ENCODE data around the gene KRTAP5-11. TPM values are rescaled to one million over a fixed set of nuclear protein-coding genes. Genes with fewer than 3 reads are reported as not detected.
"Not testable (repeated sequence)": the region's sequence is repeated elsewhere in the genome, so short reads cannot be mapped to it uniquely, and the experiment has no call there.

The KRTAP5-11 gene
- total and polyA plus RNA-seq, 2 of the 8 experiments (the other 6 are each of a cell fraction or from before 2014, with no cell fraction given), result not detected

DNA sequence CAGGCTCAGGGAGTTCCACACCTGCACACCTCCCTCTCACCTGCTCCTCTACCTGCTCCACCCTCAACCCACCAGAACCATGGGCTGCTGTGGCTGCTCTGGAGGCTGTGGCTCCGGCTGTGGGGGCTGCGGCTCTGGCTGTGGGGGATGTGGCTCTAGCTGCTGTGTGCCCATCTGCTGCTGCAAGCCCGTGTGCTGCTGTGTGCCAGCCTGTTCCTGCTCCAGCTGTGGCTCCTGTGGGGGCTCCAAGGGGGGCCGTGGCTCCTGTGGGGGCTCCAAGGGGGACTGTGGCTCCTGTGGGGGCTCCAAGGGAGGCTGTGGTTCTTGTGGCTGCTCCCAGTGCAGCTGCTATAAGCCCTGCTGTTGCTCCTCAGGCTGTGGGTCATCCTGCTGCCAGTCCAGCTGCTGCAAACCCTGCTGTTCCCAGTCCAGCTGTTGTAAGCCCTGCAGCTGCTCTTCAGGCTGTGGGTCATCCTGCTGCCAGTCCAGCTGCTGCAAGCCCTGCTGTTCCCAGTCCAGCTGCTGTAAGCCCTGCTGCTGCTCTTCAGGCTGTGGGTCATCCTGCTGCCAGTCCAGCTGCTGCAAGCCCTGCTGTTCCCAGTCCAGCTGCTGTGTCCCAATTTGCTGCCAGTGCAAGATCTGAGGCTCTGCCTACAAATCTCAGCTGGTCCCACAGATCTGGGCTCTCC, 44.6 kb downstream of the KRTAP5-11 start, which contains the start of gene KRTAP5-8:
KRTAP5-8 (plus strand) TSS at position 49 of the 689 bp plus-strand sequence; CDS start at position 80, 31 bp downstream.
- peak in 1 of 2 experiments; percentile 35 for DNase-seq (ENCODE audit: low read depth in 1 of 2, low spot score in 2 of 2)
- H2BK15ac ChIP-seq (ENCODE audit: low read length); H3K4me2 ChIP-seq (ENCODE audit: insufficient read depth in 1 of 2, low read depth in 2 of 2, low read length in 2 of 2); H3K23ac ChIP-seq (ENCODE audit: insufficient read length); H3K18ac ChIP-seq (ENCODE audit: extremely low read depth, low read length); H4K91ac ChIP-seq (replicated peaks; ENCODE audit: insufficient read length, low read length); H3K27ac ChIP-seq (ENCODE audit: low read depth, low read length); H4K8ac ChIP-seq (ENCODE audit: extremely low read depth, insufficient read depth, low read length); H3K9me3 ChIP-seq (ENCODE audit: insufficient read depth in 2 of 2, low read depth in 1 of 2, low read length in 1 of 2); H3K4me3 ChIP-seq (ENCODE audit: extremely low read depth in 1 of 4, insufficient read depth in 2 of 4, low read depth in 3 of 4, low read length in 4 of 4); FAIRE-seq; H3K14ac ChIP-seq (ENCODE audit: insufficient read length); H2BK20ac ChIP-seq (ENCODE audit: low read length); H3K4me1 ChIP-seq (replicated peaks in 1 of 4; ENCODE audit: control insufficient read depth in 3 of 4, insufficient read depth in 4 of 4, low read length in 3 of 4); H3K79me1 ChIP-seq (ENCODE audit: low read depth, low read length); H2BK120ac ChIP-seq (replicated peaks; ENCODE audit: low read depth, low read length); H2AFZ ChIP-seq (ENCODE audit: low read length); H2AK5ac ChIP-seq (ENCODE audit: low read depth, low read length); H4K5ac ChIP-seq (ENCODE audit: insufficient read length, low read depth, low read length); H3K56ac ChIP-seq (replicated peaks; ENCODE audit: insufficient read length, low read depth, low read length); H3K23me2 ChIP-seq (ENCODE audit: low read depth, low read length); H3K79me2 ChIP-seq (ENCODE audit: control insufficient read depth in 1 of 2, insufficient read depth in 2 of 2, low read length in 2 of 2); H3K27me3 ChIP-seq (replicated peaks in 1 of 4; ENCODE audit: control insufficient read depth in 3 of 4, extremely low read depth in 1 of 4, insufficient read depth in 3 of 4, low read length in 3 of 4); H3K4ac ChIP-seq (replicated peaks; ENCODE audit: insufficient read length, low read depth, low read length); H3K9ac ChIP-seq (replicated peaks in 1 of 4; ENCODE audit: extremely low read depth in 1 of 4, low read depth in 3 of 4, low read length in 3 of 4); H4K20me1 ChIP-seq (replicated peaks in 1 of 2; ENCODE audit: control insufficient read depth in 1 of 2, insufficient read depth in 2 of 2, low read length in 2 of 2); H2BK12ac ChIP-seq (ENCODE audit: low read depth, low read length); H3K36me3 ChIP-seq (ENCODE audit: control insufficient read depth in 2 of 4, insufficient read depth in 4 of 4, low read length in 3 of 4); H2BK5ac ChIP-seq (ENCODE audit: low read depth, low read length): not testable (repeated sequence)
- ChIA-PET CTCF (ENCODE audit: partially characterized antibody) (interaction anchor here (1.2 to 1.6 kb wide), 2 partner anchors 10 to 25 kb away, joined by 4 to 5 read pairs; no protein-coding TSS in a partner anchor), POLR2A (ENCODE audit: partially characterized antibody) (interaction anchor here (0.6 kb wide), 1 partner anchor 1769 kb away, joined by 3 read pairs; no protein-coding TSS in a partner anchor)
- 91% methylated on average over 4 of the region's 4 CpGs; no CpG with 5 or more reads in 1 of the 2 experiments for WGBS, 2 experiments (ENCODE audit: extremely low coverage in 1 of 2, insufficient coverage in 1 of 2, insufficient read length in 1 of 2, insufficient replicate concordance in 2 of 2, low coverage in 1 of 2, low lambda C conversion rate in 2 of 2, missing lambda C conversion rate in 1 of 2)

All from H1 (cell line).